ENCODE data around the gene DLEC1.
A peak's percentile ranks its signal among the peaks of the same experiment; 100 is the strongest.
"Not testable (repeated sequence)": the region's sequence is repeated elsewhere in the genome, so short reads cannot be mapped to it uniquely, and the experiment has no call there.

Gene DLEC1

GRCh38 chr3:38154625-38155255 lies 115.7 kb downstream of the DLEC1 start:
- no peak for DNase-seq (ENCODE audit: low read depth in 2 of 2)

- DNase-seq (ENCODE audit: low read depth in 2 of 2): no peak
Observed at GRCh38 chr3:38155825-38156224, 116.8 kb downstream of the DLEC1 start.

GRCh38 chr3:38157117-38157516 lies 118.1 kb downstream of the DLEC1 start:
- DNase-seq (ENCODE audit: low read depth in 2 of 2): no peak

- no peak for DNase-seq (ENCODE audit: low read depth in 2 of 2)
Observed at GRCh38 chr3:38157595-38157994, 118.6 kb downstream of the DLEC1 start.

GRCh38 chr3:38158472-38158871 lies 119.5 kb downstream of the DLEC1 start:
- DNase-seq (ENCODE audit: low read depth in 2 of 2): no peak

- DNase-seq (ENCODE audit: low read depth in 2 of 2): not testable (repeated sequence)
Observed at GRCh38 chr3:38160704-38161103, 121.7 kb downstream of the DLEC1 start.

GRCh38 chr3:38163117-38163840 lies 124.3 kb downstream of the DLEC1 start:
- no peak for DNase-seq (ENCODE audit: low read depth in 2 of 2)

- no peak for DNase-seq (ENCODE audit: low read depth in 2 of 2)
Observed at GRCh38 chr3:38163841-38164642, 125.0 kb downstream of the DLEC1 start.

GRCh38 chr3:38164643-38164951 lies 125.6 kb downstream of the DLEC1 start:
- DNase-seq (ENCODE audit: low read depth in 2 of 2): no peak

- DNase-seq (ENCODE audit: low read depth in 2 of 2): peak; percentile 94 to 95
Observed at GRCh38 chr3:38164952-38165721, 126.1 kb downstream of the DLEC1 start, which contains the start of gene OXSR1. OXSR1 (plus strand) TSS chr3:38165537; CDS start chr3:38165877, 340 bp downstream.

- DNase-seq (ENCODE audit: low read depth in 2 of 2): no peak
Observed at GRCh38 chr3:38165722-38166387, 126.8 kb downstream of the DLEC1 start.

- DNase-seq (ENCODE audit: low read depth in 2 of 2): no peak
Observed at GRCh38 chr3:38167591-38167990, 128.6 kb downstream of the DLEC1 start.

GRCh38 chr3:38168151-38169026 lies 129.4 kb downstream of the DLEC1 start:
- DNase-seq (ENCODE audit: low read depth in 2 of 2): no peak

GRCh38 chr3:38169027-38169317 lies 130.0 kb downstream of the DLEC1 start:
- no peak for DNase-seq (ENCODE audit: low read depth in 2 of 2)

GRCh38 chr3:38170722-38171121 lies 131.7 kb downstream of the DLEC1 start:
- no peak for DNase-seq (ENCODE audit: low read depth in 2 of 2)

- DNase-seq (ENCODE audit: low read depth in 2 of 2): no peak
Observed at GRCh38 chr3:38171622-38172021, 132.6 kb downstream of the DLEC1 start.

Data from stimulated activated CD4-positive, alpha-beta T cell treated with anti-CD3 and anti-CD28 coated beads, Interleukin-15, amount 100 ng/mL, for 48 hours (primary cell).